GM19372 (cell line): Measurements from ENCODE around the gene GRP.
"Not testable (repeated sequence)": the region's sequence is repeated elsewhere in the genome, so short reads cannot be mapped to it uniquely, and the experiment has no call there.

Source experiments
- ATAC-seq: cut with Tn5 transposase; IDR thresholded peaks from one replicate; pipeline ENCODE4 v1.9.1; 2021; ENCODE audit warnings: mild to moderate bottlenecking, low read depth, moderate library complexity; ENCODE audit not compliant: unreplicated experiment

GRP gene

DNA sequence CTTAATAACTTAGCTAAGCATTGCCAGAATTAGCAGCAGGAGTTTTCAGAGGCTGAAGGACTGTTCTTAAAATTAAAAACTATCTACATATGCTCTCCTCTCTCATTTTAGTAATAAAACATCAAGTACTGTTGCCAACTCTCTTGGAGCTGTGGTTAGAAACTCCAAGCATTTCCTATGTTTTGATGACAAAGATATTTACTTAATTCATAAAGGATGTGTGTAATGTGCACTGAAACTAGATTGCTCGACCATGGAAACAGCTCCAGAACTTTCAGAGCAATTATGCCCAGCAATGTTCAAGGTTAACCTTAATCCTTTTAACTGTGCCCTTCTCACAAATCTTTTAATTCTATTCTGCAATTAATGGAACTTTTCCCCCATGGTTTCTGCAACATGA, 8.4 kb downstream of the GRP start:
- ATAC-seq: no peak

DNA sequence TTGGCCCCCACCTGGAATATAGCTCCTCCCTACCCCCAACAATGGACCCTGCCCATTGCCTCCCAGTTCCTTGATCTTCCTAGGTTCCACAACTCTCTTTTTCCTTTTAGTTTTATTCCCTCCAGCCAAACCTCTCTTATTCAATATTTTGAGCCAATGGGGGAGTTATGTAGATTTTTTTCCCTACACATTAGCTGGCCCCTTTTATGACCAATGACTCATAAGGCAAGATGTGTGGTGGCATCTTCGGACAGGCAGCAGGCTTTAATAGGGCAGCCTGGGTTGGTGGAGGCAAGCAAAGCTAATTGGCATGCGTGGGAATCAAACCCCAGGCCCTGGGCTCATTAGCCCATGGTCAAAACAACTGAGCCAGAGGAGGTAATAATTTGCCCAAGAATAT, 9.2 kb downstream of the GRP start:
- no peak for ATAC-seq

DNA sequence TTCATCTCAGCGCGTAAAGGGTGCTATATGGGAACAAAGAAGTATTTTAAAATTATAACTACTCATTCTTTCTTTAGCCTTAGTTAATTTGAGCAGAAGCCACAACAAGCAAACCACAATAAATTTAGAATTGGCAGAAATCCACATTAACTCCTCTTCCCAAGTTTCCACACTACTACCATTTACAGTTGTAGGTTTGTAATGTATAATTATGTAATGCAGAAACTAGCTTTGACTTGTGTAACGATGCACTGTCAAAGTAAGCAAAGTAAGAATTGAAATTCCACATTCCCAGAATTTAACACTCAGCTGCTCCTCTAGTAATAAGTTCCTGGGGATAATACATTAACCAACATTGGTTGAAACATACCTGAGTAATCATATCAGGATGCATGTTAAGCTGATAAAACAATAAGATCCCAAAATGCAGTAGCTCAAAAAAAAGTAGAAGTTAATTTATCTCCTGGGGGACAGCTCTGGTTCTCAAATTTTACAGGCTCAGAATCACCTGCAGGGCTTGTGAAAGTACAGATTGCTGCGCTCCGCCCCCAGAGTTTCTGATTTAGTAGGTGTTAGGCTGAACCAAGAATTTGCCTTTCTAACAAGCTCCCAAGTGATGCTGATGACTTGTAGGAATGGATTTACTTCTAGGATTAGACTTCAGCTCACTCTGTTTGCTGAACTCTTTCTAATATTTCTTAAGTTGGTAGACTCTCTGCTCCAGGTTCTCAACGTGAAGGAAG, 9.9 kb downstream of the GRP start:
- no peak for ATAC-seq

DNA sequence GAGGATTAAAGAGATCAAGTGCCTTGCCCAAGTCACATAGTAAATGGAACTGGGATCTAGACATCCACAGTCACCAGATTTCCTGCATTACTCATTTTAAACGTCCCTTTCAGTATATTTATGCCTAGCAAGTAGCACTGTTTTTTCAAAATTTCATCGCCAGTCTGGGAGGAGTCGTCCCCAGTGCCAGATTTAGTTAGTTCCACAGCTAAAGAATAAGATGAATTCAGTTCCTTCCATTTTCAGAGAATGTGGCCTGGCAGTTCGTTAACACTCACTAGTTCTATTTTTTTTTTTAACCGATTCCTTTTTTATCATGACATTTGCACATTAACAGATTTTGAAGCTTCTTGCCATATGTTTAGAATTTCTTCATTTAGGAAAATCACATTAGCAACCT, 11.2 kb downstream of the GRP start:
- ATAC-seq: no peak

DNA sequence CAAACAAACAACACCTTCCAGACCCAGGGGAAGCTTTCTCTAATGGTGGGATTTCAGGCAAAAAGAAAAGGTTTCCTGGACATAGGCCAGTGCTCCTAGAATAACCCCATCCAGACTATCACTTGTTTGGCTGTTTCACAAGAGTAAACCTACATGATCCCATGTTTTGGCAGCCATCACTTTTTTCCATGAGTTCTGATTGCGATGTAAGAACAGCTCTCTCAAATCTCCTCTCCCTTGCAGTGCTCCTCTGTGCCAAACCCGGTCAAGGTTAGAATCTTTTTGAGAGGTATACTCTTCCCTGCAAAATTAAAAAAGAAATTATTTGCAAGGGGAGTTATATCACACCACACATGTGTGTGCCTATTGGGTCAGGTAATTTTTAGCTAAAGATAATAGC, 11.9 kb downstream of the GRP start:
- no peak for ATAC-seq

GRCh38 chr18:59232309-59233016, 12.5 kb downstream of the GRP start:
- no peak for ATAC-seq

- ATAC-seq: no peak
Observed at GRCh38 chr18:59233017-59233410, 13.1 kb downstream of the GRP start.

DNA sequence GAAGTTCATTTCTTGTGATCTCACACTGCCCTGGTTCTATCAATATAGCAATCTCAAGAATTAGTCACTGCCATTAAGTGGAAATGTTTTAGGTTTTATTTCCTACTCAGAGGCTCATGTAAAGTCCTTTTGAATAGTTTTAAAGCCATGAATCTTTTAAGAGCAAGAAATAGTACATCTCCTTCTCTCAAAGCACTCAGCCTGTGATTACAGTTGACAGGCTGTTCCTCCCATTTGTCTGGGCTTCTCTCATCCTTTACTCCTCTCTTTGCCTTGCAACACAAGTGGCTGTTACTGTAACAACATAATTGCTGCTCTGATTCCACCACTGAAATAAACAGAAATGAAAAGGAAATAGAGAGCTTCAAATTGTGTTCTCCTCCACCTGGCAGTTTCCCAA, 18.4 kb downstream of the GRP start:
- no peak for ATAC-seq

DNA sequence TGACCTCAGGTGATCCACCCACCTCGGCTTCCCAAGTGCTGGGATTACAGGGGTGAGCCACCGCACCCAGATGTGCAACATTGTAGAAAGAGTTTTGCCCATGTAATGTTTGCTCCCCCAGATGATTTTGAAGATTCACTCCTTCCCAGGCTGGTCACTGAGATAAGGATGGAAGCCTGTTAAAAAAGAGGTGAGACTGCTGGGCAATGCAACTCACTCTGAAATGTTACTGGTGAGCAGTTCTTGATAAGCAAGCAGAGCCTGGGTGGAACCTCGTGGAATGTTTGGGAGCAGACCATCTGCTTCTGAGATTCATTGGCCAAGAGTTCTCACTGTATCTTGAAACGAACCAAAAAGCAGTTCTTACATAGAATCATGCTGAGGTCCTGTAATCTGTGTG, 19.7 kb downstream of the GRP start:
- no peak for ATAC-seq

GRCh38 chr18:59242906-59243305, 22.9 kb downstream of the GRP start:
- no peak for ATAC-seq

DNA sequence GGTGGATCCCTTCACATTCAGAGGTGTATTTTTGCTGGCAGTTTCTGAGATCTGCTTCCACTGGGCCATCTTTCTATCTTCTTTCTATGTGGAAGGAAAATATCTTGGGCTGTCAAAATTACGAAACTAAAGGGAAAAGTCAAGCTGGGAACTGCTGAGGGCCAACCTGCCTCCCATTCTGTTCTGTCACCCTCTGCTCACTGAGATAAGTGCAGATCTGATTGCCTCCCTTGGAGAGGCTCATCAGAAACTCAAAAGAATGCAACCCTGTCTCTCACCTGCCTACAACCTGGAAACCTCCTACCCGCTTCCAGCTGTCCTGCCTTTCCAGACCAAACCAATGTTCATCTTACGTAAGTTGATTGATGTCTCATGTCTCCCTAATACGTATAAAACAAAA, 26.8 kb downstream of the GRP start:
- no peak for ATAC-seq

DNA sequence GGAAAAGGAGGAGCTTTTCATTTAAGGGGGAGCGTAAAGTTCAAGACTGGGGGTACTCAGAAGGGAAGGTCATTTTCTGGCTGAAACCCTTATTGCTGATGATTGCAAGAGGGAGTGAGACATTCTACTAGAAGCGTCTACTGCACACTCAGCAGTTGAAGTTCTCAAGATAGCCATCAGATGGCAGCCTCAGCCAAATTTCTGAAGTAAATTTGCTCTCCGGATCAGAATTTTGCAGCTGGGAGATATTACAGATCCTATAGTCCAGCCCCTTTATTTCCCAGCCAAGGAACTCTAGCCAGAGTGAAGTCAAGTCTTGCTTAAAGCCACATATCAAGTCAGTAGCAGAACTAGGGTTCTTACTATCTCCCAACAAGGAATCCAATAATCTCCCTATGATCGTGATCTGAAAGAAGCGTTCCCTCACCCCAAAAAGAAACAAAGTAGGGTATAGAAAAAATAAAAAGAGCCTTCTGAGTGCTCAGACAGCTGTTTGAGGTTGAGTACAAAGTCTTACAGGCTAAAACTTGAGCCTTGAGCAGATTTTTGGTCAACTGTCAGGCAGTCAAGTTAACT, 29.3 kb downstream of the GRP start:
- no peak for ATAC-seq

- not testable (repeated sequence) for ATAC-seq
Observed at GRCh38 chr18:59255491-59255890, 35.5 kb downstream of the GRP start.

GRCh38 chr18:59261842-59262241, 41.9 kb downstream of the GRP start:
- ATAC-seq: not testable (repeated sequence)

DNA sequence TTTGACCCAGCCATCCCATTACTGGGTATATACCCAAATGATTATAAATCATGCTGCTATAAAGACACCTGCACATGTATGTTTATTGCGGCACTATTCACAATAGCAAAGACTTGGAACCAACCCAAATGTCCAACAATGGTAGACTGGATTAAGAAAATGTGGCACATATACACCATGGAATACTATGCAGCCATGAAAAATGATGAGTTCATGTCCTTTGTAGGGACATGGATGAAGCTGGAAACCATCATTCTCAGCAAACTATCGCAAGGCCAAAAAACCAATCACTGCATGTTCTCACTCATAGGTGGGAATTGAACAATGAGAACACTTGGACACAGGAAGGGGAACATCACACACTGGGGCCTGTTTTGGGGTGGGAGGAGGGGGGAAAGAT, 42.3 kb downstream of the GRP start:
- not testable (repeated sequence) for ATAC-seq

- ATAC-seq: no peak
Observed at GRCh38 chr18:59263661-59264060, 43.7 kb downstream of the GRP start.

GRCh38 chr18:59264121-59264571, 44.2 kb downstream of the GRP start:
- no peak for ATAC-seq

DNA sequence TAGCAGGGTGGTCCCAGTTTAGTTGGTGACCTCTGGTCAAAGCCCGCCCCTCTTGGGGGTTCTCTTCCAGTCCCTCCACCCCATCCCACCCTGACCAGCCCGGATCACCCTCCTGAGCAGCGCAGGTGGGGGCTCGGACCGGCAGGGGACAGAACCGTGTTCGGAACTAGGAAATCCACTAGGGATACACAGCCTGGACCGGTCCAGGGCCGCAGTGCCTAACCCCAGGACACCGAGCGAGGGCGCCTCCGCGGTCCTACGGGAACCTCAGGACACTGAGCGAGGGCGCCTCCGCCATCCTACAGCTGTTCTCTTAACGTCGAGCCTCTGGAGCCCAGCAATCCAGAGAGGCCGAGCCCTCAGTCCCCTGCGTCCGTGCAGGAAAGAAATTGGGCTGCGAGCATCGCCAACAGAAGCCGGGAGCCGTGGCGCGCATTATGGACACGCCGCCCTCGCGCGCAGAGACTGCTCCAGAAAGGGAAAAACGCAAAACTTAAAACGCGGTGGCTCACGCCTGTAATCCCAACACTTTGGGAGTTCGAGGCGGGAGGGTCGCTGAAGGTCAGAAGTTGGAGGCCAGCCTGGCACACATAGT, 44.8 kb downstream of the GRP start:
- ATAC-seq: no peak

- peak; percentile 67 for ATAC-seq
Observed at GRCh38 chr18:59265246-59265973, 45.5 kb downstream of the GRP start.

- ATAC-seq: no peak
Observed at GRCh38 chr18:59265974-59266369, 46.0 kb downstream of the GRP start.

DNA sequence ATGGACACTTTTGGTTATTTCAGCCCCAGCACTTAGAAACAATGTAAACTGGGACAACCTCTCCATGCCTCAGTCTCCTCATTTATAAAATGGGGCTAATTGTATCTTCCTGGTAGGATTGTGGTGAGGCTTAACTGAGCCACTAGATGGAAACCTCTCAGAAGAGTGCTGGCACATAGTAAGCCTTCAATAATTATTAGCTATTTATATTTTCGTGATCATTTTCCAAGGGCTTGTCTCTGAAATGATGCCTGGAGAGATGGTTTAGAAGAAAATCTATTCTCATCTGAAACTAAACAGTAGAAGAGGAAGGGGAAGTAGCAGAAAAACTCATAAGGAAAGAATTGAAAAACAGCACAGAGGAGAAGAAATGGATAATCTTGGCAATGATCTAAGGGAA, 46.5 kb downstream of the GRP start:
- no peak for ATAC-seq
